Cardiac fibroblast (primary cell): ENCODE data around the gene TENT4A.
A peak's percentile ranks its signal among the peaks of the same experiment; 100 is the strongest.

Source experiments
- DNase-seq, 2 donors: peaks; one replicate each; pipeline versions ENCODE4 v3.0.0 to v3.0.0-alpha.2; 2010; ENCODE audit warnings: low read depth in 2 of 2
- H3K4me3 ChIP-seq, 2 donors: replicated peaks in 1 of 2; 1 replicate in 1 of 2; 2 replicates in 1 of 2; pipeline ENCODE4 v1.5.1; 2011; ENCODE audit warnings: low read depth in 2 of 2, low read length in 2 of 2, mild to moderate bottlenecking in 2 of 2, moderate library complexity in 1 of 2
- TF ChIP-seq, protein P1 (sequence below): IDR thresholded peaks from one replicate; pipeline ENCODE4 v1.5.1; 2011; ENCODE audit warnings: low read depth, mild to moderate bottlenecking, low read length, inconsistent platforms

Gene TENT4A

DNA sequence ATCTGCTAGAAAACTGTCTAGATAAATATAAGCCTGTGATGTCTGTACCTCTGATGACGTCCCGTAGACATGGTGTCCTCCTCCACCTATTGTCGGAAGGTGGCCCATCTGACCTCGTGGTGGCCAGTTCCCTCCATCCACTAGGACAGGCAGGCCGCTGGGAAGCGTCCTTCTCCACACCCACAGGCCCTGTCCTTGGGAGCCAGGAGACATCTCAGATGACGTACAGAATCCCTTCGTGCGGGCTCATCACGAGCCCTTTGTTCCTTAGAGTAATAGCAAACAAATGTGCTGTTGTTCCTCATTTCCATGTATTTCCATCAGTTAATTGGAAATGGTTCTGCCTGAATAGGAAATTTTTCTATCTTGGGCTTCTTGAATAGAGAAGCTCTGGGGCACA, 38.3 kb upstream of the TENT4A start:
- H3K4me3 ChIP-seq = no peak overlapping the region
- no peak for DNase-seq
- TF ChIP-seq, protein P1, sequence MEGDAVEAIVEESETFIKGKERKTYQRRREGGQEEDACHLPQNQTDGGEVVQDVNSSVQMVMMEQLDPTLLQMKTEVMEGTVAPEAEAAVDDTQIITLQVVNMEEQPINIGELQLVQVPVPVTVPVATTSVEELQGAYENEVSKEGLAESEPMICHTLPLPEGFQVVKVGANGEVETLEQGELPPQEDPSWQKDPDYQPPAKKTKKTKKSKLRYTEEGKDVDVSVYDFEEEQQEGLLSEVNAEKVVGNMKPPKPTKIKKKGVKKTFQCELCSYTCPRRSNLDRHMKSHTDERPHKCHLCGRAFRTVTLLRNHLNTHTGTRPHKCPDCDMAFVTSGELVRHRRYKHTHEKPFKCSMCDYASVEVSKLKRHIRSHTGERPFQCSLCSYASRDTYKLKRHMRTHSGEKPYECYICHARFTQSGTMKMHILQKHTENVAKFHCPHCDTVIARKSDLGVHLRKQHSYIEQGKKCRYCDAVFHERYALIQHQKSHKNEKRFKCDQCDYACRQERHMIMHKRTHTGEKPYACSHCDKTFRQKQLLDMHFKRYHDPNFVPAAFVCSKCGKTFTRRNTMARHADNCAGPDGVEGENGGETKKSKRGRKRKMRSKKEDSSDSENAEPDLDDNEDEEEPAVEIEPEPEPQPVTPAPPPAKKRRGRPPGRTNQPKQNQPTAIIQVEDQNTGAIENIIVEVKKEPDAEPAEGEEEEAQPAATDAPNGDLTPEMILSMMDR = no peak

DNA sequence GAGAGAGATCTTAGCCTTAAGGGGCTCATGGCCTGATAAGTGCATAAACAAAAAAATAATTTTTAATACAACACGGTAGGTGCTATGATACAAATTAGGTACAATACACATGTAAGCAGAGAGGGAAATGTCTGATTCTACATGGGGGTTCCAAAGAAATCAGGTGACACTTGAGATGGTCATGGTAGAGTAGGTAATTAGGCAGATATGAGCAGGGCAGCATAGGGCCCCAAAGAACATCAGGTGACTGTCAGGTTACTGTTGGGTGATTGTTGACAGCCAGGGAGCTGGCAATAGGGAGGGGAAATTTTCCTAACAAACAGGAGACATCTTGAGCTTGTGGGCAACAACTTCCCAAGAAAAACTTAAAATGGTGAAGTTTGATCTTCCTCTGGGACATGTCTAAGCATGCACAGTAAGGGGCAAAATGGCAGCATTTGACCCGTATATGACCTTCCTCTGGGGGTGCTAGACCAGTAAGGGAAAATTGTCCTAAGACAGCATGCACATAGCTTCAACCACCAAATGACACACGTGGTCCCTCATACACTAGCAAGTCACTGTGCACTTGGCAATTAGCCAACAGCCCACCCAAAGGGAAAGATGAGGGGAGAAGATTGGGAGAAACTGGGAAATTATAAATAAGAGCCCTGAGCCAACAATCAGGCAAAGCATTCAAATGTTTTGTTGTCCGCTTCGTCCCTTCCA, 37.3 kb upstream of the TENT4A start:
- H3K4me3 ChIP-seq = no peak overlapping the region
- TF ChIP-seq, protein P1 = no peak
- no peak for DNase-seq

DNA sequence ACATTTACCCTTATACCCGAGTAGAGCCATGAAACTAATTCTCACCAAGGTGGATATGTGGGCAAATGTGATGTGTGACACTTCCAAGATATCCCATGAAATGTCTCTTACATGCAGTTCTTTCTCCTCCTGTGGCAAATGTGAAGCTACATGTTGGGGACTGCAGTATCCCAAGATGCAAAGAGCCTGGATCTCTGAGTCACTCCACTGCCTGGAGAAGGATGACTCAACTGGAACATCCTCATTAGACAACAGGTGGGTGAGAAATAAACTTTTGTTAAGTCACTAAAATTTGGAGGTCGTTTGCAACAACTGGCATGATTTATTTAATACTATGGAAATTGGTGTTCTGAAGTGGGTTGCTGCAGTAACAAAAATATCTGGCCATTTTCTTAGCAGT, 36.5 kb upstream of the TENT4A start:
- H3K4me3 ChIP-seq = no peak overlapping the region
- DNase-seq = peak in 1 of 2 donors; percentile 27
- TF ChIP-seq, protein P1 = no peak

DNA sequence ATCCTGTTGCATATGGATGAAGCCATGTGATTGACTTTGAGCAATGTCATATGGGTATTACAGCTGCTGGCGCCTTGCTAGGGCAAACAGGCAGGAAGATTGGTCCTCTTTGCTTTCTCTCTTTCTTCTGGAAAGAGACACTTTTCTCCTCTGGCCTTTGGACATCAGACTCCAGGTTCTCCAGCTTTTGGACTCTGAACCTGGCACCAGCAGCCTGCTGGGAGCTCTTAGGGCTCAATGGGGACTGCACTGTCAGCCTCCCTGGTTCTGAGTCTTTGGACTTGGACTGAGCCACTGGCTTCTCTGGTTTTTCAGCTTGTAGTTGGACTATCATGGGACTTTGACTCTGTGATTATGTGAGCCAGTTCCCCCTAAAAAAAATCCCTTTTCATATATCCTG, 34.8 kb upstream of the TENT4A start:
- TF ChIP-seq, protein P1 = no peak
- no peak for DNase-seq
- H3K4me3 ChIP-seq = no peak overlapping the region

DNA sequence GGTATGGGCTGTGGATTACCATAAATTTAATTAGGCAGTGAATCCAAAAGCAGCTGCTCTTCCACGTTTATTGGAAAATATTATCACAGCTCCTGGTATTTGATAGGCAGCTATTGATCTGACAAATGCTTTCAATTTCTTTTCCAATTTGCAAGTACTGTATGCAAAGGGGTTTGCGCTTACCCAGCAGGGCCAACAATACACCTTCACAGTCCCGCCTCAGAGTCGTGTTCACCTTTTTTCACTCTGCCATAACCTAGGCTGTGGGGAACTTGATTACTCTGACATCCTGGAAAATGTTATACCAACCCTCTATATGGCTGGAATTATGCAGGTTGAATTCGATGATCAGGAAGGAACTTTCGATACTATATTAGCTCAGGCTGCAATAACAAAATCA, 32.3 kb upstream of the TENT4A start:
- TF ChIP-seq, protein P1 = no peak
- H3K4me3 ChIP-seq = no peak overlapping the region
- no peak for DNase-seq

DNA sequence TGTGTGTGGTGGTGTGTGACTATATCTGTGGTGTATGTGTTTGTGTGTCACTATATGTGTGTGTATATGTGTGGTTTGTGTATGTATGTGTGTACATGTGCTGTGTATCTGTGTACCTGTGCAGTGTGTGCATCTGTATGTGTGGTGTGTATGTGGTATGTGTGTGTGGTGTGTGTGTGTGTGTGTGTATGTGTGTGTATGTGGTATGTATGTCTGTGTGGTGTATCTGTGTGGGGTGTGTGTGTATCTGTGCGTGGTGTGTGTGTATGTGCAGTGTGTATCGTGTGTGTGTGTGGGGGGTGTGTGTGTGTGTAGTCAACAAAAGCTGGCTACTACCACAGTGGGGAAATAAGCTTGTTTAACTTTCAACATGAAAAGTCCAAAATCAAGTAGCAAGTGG, 31.6 kb upstream of the TENT4A start:
- H3K4me3 ChIP-seq = no peak overlapping the region
- TF ChIP-seq, protein P1 = no peak
- no peak for DNase-seq

DNA sequence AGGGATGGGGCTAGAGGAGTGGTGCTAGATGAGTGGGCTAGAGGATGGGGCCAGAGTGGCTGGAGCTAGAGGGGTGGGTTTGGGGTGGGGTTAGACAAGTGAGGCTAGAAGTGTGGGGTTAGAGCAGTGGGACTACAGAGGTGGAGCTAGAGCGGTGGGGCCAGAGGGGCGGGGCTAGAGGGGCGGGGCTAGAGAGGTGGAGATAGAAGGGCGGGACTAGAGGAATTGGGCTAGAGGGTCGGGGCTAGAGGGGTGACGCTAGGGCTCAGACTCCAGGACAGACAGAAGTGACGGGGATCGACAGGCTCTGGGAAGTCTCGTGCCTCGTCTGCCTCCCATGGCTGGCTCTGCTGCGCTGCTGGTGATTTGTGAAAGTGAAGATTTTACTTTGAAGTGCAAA, 31.0 kb upstream of the TENT4A start:
- no peak overlapping the region for H3K4me3 ChIP-seq
- TF ChIP-seq, protein P1 = no peak
- no peak for DNase-seq
